Fibroblast of villous mesenchyme (primary cell): Measurements from ENCODE around the gene SLC47A2. TPM values are rescaled to one million over a fixed set of nuclear protein-coding genes. Genes with fewer than 3 reads are reported as not detected.

ENCODE experiments used
- DNase-seq: peaks from one replicate; pipeline ENCODE4 v3.0.0-alpha.2; 2010; ENCODE audit warnings: low read depth
- H3K4me3 ChIP-seq: 2 replicates; pipeline ENCODE4 v1.5.1; 2011; ENCODE audit warnings: low read depth, mild to moderate bottlenecking, low read length
- CTCF ChIP-seq: IDR thresholded peaks from 2 replicates; pipeline ENCODE4 v1.5.1; 2012; ENCODE audit warnings: low read depth, mild to moderate bottlenecking, low read length; ENCODE audit not compliant: insufficient read depth
- total RNA-seq: library from RNA; depleted of rRNA; stranded (reverse); fragments of >200 nt; gene quantifications from 2 replicates; pipeline ENCODE4 v1.2.3, GENCODE V29; 2012

Gene SLC47A2
- total RNA-seq, 1 donor, result not detected

GRCh38 chr17:19726631-19727376, 10.4 kb upstream of the SLC47A2 start:
- no peak for TF ChIP-seq CTCF
- DNase-seq, result peak; percentile 38
- H3K4me3 ChIP-seq, result no peak overlapping the region

DNA sequence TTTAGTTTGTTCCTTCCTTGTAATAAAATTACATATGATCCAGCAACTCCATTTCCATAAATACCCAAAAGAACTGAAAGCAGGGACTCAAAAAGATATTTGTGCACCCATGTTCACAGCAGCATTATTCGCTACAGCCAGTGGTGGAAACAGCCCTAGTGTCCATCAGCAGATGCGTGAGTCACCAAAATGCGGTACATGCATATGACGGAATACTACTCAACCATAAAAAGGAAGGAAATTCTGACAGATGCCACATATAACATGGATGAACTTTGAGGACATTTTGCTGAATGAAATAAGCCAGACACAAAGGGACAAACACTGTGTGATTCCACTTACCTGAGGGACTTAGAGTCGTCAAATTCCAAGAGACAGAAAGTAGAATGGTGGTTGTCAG, 9.1 kb upstream of the SLC47A2 start:
- DNase-seq, result no peak
- H3K4me3 ChIP-seq, result no peak overlapping the region
- TF ChIP-seq CTCF, result no peak

GRCh38 chr17:19724501-19725420, 8.4 kb upstream of the SLC47A2 start:
- no peak overlapping the region for H3K4me3 ChIP-seq
- DNase-seq, result no peak
- TF ChIP-seq CTCF, result no peak

GRCh38 chr17:19723964-19724363, 7.6 kb upstream of the SLC47A2 start:
- no peak overlapping the region for H3K4me3 ChIP-seq
- DNase-seq, result no peak
- no peak for TF ChIP-seq CTCF

- no peak for TF ChIP-seq CTCF
- no peak for DNase-seq
- H3K4me3 ChIP-seq, result no peak overlapping the region
Measured at GRCh38 chr17:19720631-19721426, 4.4 kb upstream of the SLC47A2 start.

- DNase-seq, result no peak
- no peak overlapping the region for H3K4me3 ChIP-seq
- no peak for TF ChIP-seq CTCF
Measured at GRCh38 chr17:19720210-19720475, 3.8 kb upstream of the SLC47A2 start.
